Upper lobe of left lung (tissue), 6 donors: Measurements from ENCODE around the gene AKNA. TPM values are rescaled to one million over a fixed set of nuclear protein-coding genes. Genes with fewer than 3 reads are reported as not detected.

Source experiments
- ATAC-seq, 2 donors: fragments of 200-7000 bp; cut with Tn5 transposase; one replicate each; pipeline ENCODE4 v1.9.1; 2022; ENCODE audit warnings: mild to moderate bottlenecking in 2 of 2, moderate library complexity in 2 of 2; ENCODE audit not compliant: low FRiP score in 2 of 2
- DNase-seq, 2 donors: peaks; one replicate each; pipeline ENCODE4 v3.0.0-alpha.2; 2019 to 2020
- H3K27ac ChIP-seq, 4 donors: fragments of 200-600 bp; sonication (generic); one replicate each; pipeline ENCODE4 v1.5.1; 2016 to 2019
- H3K27me3 ChIP-seq, 4 donors: fragments of 200-600 bp; sonication (generic); one replicate each; pipeline ENCODE4 v1.5.1; 2017 to 2019
- H3K36me3 ChIP-seq, 4 donors: fragments of 200-600 bp; sonication (generic); one replicate each; pipeline ENCODE4 v1.5.1; 2016 to 2019
- H3K4me1 ChIP-seq, 4 donors: fragments of 200-600 bp; sonication (generic); one replicate each; pipeline ENCODE4 v1.5.1; 2018 to 2019
- H3K4me3 ChIP-seq, 4 donors: fragments of 200-600 bp; sonication (generic); one replicate each; pipeline ENCODE4 v1.5.1; 2017 to 2019; ENCODE audit warnings: mild to moderate bottlenecking in 2 of 4, moderate library complexity in 1 of 4
- H3K9me3 ChIP-seq, 4 donors: fragments of 200-600 bp; sonication (generic); one replicate each; pipeline ENCODE4 v1.5.1; 2018 to 2019
- EP300 ChIP-seq, 4 donors: sonication (generic); formaldehyde crosslinking; IDR thresholded peaks; one replicate each; pipeline ENCODE4 v1.5.1; 2017; ENCODE audit warnings: antibody characterized with exemption in 4 of 4, control low read depth in 2 of 4
- POLR2A ChIP-seq, 4 donors: fragments of 450-650 bp; IDR thresholded peaks; one replicate each; pipeline ENCODE4 v1.5.1; 2016 to 2017; ENCODE audit warnings: antibody characterized with exemption in 4 of 4, mild to moderate bottlenecking in 2 of 4
- POLR2AphosphoS5 ChIP-seq, 2 donors: sonication (generic); formaldehyde crosslinking; IDR thresholded peaks; one replicate each; pipeline ENCODE4 v1.5.1; 2017; ENCODE audit warnings: antibody characterized with exemption in 2 of 2
- WGBS, 2 donors: methylation state at CpG; one replicate each; pipeline ENCODE4 v1.1.5; 2017 to 2018; 5-methylcytosine and 5-hydroxymethylcytosine counted together
- total RNA-seq, 6 donors: library from RNA; depleted of rRNA in 4 of 6; stranded (reverse); fragments of >200 nt in 4 of 6; gene quantifications; one replicate each; pipeline versions ENCODE4 v1.1.0 to v1.2.1, GENCODE V29; 2016 to 2021
- TF ChIP-seq, protein P1 (sequence below), 6 experiments: fragments of 450-650 bp in 4 of 6; fragments of 200-600 bp in 2 of 6; sonication (generic) in 2 of 6; IDR thresholded peaks; one replicate each; pipeline ENCODE4 v1.5.1; 2016 to 2019; ENCODE audit warnings: antibody characterized with exemption in 6 of 6
- donor health status: DM: no; HTN: no; CAD: no; lungs with moderate emphysema.
- donor health status: DM: no; HTN: yes; CAD: no; lungs with severe emphysema.

AKNA gene
- total RNA-seq, 6 donors from 2014 or later, result 38.3 to 152 (median 61.5) TPM

DNA sequence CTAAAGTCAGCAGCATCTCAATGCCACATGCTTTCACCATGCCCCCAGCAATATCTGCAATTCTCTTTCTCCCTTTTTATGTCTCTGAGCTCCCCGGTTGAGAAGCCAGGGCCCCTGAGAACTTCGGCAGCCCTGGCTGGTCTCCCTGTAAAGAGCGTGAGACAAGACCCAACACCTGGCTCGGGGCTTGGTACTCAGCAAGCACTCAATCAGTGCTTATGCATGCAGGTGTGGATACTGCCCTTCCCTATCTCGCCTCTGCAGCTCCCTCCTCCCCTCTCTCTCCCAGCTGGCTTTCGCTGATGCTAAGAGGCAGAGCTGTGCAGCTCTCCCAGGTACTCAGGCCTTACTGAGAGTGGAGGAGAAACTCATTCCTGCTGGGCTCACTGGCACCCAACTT, 41.7 kb upstream of the AKNA start:
- no peaks in the 10 kb centered on the region for H3K36me3 ChIP-seq
- no peaks in the 10 kb centered on the region for H3K4me1 ChIP-seq
- H3K27me3 ChIP-seq, result no peaks in the 10 kb centered on the region
- no peak for TF ChIP-seq POLR2AphosphoS5 (IDR thresholded peaks at IDR 0.05)
- no peak for TF ChIP-seq POLR2A (IDR thresholded peaks at IDR 0.05)
- no peak for TF ChIP-seq EP300 (IDR thresholded peaks at IDR 0.05)
- TF ChIP-seq, protein P1, sequence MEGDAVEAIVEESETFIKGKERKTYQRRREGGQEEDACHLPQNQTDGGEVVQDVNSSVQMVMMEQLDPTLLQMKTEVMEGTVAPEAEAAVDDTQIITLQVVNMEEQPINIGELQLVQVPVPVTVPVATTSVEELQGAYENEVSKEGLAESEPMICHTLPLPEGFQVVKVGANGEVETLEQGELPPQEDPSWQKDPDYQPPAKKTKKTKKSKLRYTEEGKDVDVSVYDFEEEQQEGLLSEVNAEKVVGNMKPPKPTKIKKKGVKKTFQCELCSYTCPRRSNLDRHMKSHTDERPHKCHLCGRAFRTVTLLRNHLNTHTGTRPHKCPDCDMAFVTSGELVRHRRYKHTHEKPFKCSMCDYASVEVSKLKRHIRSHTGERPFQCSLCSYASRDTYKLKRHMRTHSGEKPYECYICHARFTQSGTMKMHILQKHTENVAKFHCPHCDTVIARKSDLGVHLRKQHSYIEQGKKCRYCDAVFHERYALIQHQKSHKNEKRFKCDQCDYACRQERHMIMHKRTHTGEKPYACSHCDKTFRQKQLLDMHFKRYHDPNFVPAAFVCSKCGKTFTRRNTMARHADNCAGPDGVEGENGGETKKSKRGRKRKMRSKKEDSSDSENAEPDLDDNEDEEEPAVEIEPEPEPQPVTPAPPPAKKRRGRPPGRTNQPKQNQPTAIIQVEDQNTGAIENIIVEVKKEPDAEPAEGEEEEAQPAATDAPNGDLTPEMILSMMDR (IDR thresholded peaks at IDR 0.05), result no peak
- ATAC-seq, result no peak
- H3K4me3 ChIP-seq, result no peak overlapping the region
- no peak overlapping the region for H3K27ac ChIP-seq
- 83 to 90% methylated on average over 6 of the region's 6 CpGs for WGBS, 2 donors
- no peaks in the 10 kb centered on the region for H3K9me3 ChIP-seq
- DNase-seq, result no peak

DNA sequence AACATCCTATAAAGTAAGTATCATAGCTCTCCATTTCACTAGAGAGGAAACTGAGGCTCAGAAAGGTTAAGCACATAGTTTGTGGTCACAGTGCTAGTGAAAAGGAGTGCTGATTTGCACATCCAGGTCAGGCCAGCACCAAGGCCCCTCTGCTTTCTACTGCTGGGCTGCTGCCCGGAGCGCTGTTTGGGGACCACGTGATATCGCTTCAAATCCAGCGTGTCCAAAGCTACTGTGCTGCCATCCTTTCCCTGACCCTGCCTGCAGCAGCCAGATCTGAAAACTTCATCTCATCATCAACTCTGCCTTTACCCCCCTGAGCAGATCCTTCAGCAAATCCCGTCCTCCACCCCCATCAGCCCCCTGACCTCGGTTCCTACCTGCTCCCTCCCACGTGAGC, 40.7 kb upstream of the AKNA start:
- Histone ChIP-seq H3K9me3 (no peaks in the 10 kb centered on the region), H3K27me3 (no peaks in the 10 kb centered on the region), H3K27ac (no peak overlapping the region), H3K4me3 (no peak overlapping the region), H3K36me3 (no peaks in the 10 kb centered on the region), H3K4me1 (no peaks in the 10 kb centered on the region)
- ATAC-seq (no peak), DNase-seq (no peak)
- TF ChIP-seq POLR2A (IDR thresholded peaks at IDR 0.05), result no peak
- TF ChIP-seq, protein P1 (IDR thresholded peaks at IDR 0.05), result no peak
- TF ChIP-seq POLR2AphosphoS5 (IDR thresholded peaks at IDR 0.05), result no peak
- no peak for TF ChIP-seq EP300 (IDR thresholded peaks at IDR 0.05)
- 92 to 94% methylated on average over 5 to 8 of the region's 8 CpGs for WGBS, 2 donors

DNA sequence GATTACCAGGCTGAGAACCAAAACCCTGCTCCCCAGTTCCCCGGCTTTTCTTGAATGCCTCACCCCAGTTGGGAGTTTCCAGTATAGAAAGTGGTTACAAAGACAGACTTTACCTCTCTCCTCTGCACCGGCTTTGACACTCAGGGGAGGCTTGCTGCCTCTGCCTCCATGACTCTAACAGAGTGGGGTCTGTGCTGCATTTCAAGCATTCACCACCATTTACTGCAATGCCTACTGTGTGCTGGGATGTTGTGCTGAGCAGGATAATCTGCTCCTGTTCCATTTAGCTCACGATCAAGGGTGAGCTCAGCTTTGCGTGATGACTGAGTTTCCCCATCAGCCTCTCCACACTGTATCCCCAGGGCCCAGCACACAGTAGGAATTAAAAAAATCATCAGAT, 39.9 kb upstream of the AKNA start:
- no peak overlapping the region for H3K4me3 ChIP-seq
- H3K27ac ChIP-seq, result no peak overlapping the region
- TF ChIP-seq, protein P1 (IDR thresholded peaks at IDR 0.05), result no peak
- no peak for TF ChIP-seq EP300 (IDR thresholded peaks at IDR 0.05)
- no peak for TF ChIP-seq POLR2A (IDR thresholded peaks at IDR 0.05)
- TF ChIP-seq POLR2AphosphoS5 (IDR thresholded peaks at IDR 0.05), result no peak
- H3K4me1 ChIP-seq, result no peaks in the 10 kb centered on the region
- ATAC-seq (no peak), DNase-seq (no peak)
- 90 to 97% methylated on average over 4 of the region's 4 CpGs for WGBS, 2 donors
- H3K36me3 ChIP-seq, result no peaks in the 10 kb centered on the region
- H3K27me3 ChIP-seq, result no peaks in the 10 kb centered on the region
- H3K9me3 ChIP-seq, result no peaks in the 10 kb centered on the region

DNA sequence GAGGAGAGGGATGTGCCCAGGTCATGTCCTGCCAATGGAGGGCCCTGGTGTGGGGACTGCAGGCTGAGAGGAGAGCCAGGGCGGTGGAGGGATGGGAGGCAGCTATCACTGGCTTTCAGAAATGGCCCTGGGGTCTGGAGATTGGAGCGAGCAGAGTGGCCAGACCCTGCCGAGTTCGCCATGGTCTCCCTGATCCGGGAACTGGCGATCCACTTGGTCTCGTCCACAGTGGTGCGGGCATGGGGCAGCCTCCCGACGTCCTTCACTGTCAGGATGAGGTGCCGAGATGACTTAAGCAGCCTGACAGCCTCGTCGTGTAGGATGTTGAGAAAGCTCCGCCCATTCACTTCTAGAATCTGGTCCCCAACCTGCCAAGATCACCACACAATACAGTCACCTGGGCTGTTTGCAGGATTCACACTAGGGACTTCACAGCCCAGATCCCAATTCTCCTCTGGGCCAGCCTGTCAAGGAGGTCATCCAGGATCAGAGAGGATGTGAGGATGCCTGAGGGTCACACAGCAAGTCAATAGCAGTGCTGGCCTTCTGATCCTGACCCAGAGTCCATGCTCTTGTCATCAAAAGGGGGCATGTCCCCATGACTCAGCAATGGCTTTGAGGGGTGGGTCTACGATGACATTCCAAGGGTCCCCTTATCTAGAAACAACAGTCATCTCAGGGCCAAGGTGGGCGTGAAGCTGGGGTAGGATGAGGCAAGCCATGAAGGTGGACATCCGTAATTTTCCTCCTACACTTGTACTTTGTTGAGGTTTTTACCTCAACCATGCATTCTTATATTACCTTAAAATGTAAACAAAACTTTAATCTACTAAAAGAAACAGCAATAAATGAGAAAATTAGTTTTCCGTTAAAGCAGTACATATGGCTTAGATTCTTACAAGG, 38.5 kb upstream of the AKNA start:
- no peak overlapping the region for H3K4me3 ChIP-seq
- 81 to 89% methylated on average over 9 to 18 of the region's 18 CpGs for WGBS, 2 donors

More for the DNA sequence above, 38.5 kb upstream of the AKNA start:
- ATAC-seq, result no peak
- Histone ChIP-seq H3K27me3 (no peaks in the 10 kb centered on the region), H3K4me1 (no peaks in the 10 kb centered on the region), H3K27ac (no peak overlapping the region), H3K9me3 (no peaks in the 10 kb centered on the region), H3K36me3 (no peaks in the 10 kb centered on the region)
- DNase-seq, result peak in 1 of 2 donors; percentile 46
- TF ChIP-seq, protein P1 (IDR thresholded peaks at IDR 0.05), result no peak
- TF ChIP-seq POLR2AphosphoS5 (IDR thresholded peaks at IDR 0.05) (no peak), POLR2A (IDR thresholded peaks at IDR 0.05) (no peak), EP300 (IDR thresholded peaks at IDR 0.05) (no peak)
